PC-9 (cell line): ENCODE results near the gene IL10RB. TPM values are rescaled to one million over a fixed set of nuclear protein-coding genes. Genes with fewer than 3 reads are reported as not detected.

Experiments used
- BruUV-seq: library from RNA; stranded (reverse); fragments of 400-500 nt; replicated peaks from 2 replicates; lab custom pipeline; 2021; lab: Mats Ljungman, UMichigan
- CTCF ChIA-PET: fragments of 300-600 bp; sonication (Branson Sonifier 250); formaldehyde crosslinking; loops from one replicate; lab custom pipeline; 2022; ENCODE audit warnings: antibody characterized with exemption; lab: Charles Lee
- POLR2A ChIA-PET: fragments of 300-600 bp; sonication (Branson Sonifier 250); formaldehyde crosslinking; loops from one replicate; lab custom pipeline; 2022; ENCODE audit warnings: antibody characterized with exemption; ENCODE audit not compliant: unreplicated experiment; lab: Charles Lee
- DNase-seq, 2 experiments: peaks; one replicate each; pipeline versions ENCODE4 v3.0.0 to v3.0.0-alpha.2; 2015 to 2022; ENCODE audit warnings: mixed read lengths in 1 of 2
- H2AFZ ChIP-seq: fragments of 200-600 bp; sonication (generic); 2 replicates; pipeline ENCODE4 v1.8.1; 2017; ENCODE audit warnings: antibody characterized with exemption
- H3F3A ChIP-seq: fragments of 200-600 bp; sonication (generic); 2 replicates; pipeline ENCODE4 v1.8.1; 2017; ENCODE audit warnings: antibody characterized with exemption, mild to moderate bottlenecking, low read depth; ENCODE audit not compliant: insufficient read depth
- H3K27ac ChIP-seq: fragments of 200-600 bp; sonication (generic); 2 replicates; pipeline ENCODE4 v1.6.1; 2016; ENCODE audit warnings: mixed run types
- H3K27me3 ChIP-seq: fragments of 200-600 bp; sonication (generic); 2 replicates; pipeline ENCODE4 v1.6.1; 2016; ENCODE audit warnings: low read depth, mixed run types; ENCODE audit not compliant: insufficient read depth
- H3K36me3 ChIP-seq: fragments of 200-600 bp; sonication (generic); 2 replicates; pipeline ENCODE4 v1.6.1; 2016; ENCODE audit warnings: low read depth, mixed run types
- H3K4me1 ChIP-seq: fragments of 200-600 bp; sonication (generic); replicated peaks from 2 replicates; pipeline ENCODE4 v1.6.1; 2016; ENCODE audit warnings: mixed run types; ENCODE audit not compliant: insufficient read depth
- H3K4me2 ChIP-seq: fragments of 200-600 bp; sonication (generic); 2 replicates; pipeline ENCODE4 v1.6.1; 2017; ENCODE audit warnings: mixed run types
- H3K4me3 ChIP-seq: fragments of 200-600 bp; sonication (generic); 2 replicates; pipeline ENCODE4 v1.6.1; 2016; ENCODE audit warnings: mixed run types
- H3K79me2 ChIP-seq: fragments of 200-600 bp; sonication (generic); 2 replicates; pipeline ENCODE4 v1.6.1; 2017; ENCODE audit warnings: low read depth, mixed run types
- H3K9me2 ChIP-seq: fragments of 200-600 bp; sonication (generic); 2 replicates; pipeline ENCODE4 v1.8.1; 2017; ENCODE audit warnings: mild to moderate bottlenecking; ENCODE audit not compliant: insufficient read depth
- H3K9me3 ChIP-seq: fragments of 200-600 bp; sonication (generic); 2 replicates; pipeline ENCODE4 v1.8.1; 2016; ENCODE audit warnings: low read depth; ENCODE audit not compliant: insufficient read depth
- H4K20me1 ChIP-seq: fragments of 200-600 bp; sonication (generic); 2 replicates; pipeline ENCODE4 v1.8.1; 2017; ENCODE audit not compliant: insufficient read depth
- CTCF ChIP-seq: fragments of 200-600 bp; sonication (generic); conservative IDR thresholded peaks from 2 replicates; pipeline ENCODE4 v1.6.1; 2017; ENCODE audit warnings: mixed run types, antibody characterized with exemption, mild to moderate bottlenecking, moderate library complexity
- EZH2 ChIP-seq: fragments of 200-600 bp; sonication (generic); IDR thresholded peaks from 2 replicates; pipeline ENCODE4 v1.8.0; 2017; ENCODE audit warnings: antibody characterized with exemption, low read depth
- intact Hi-C: fragments of 100-400 bp; cut with micrococcal nuclease; formaldehyde crosslinking; loops from one replicate; pipeline ENCODE4 v1.10.0; 2022; ENCODE audit not compliant: unreplicated experiment
- total RNA-seq: library from RNA; stranded (reverse); gene quantifications from 2 replicates; pipeline ENCODE4 v1.2.3, GENCODE V29; 2021

The IL10RB gene
- total RNA-seq, 1 experiment from 2014 or later: 18.3 TPM

DNA sequence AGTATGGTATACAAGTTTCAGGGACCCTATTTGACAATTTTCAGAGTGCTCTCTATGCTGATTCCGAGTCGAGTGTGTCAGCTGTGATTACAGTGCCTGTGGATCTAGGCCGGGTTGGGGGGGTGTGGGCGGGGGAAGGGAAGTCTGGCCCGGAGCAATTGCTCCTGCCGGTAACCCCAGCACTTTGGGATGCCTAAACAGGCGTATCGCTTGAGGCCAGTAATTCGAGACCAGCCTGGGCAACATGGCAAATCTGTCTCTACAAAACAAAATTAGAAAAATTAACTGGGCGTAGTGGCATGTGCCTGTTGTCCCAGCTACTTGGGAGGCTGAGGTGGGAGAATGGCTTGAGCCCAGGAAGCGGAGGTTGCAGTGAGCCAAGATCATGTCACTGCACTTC, 1.6 kb upstream of the IL10RB start:
- Histone ChIP-seq H2AFZ (no peak overlapping the region), H3K4me2 (no peak overlapping the region), H3K79me2 (no peaks in the 10 kb centered on the region), H3K9me2 (no peaks in the 10 kb centered on the region), H3K9me3 (no peaks in the 10 kb centered on the region), H3K4me3 (no peak overlapping the region), H3K4me1 (peaks cover 17% of the 10 kb centered on the region), H3K27ac (no peak overlapping the region), H4K20me1 (no peaks in the 10 kb centered on the region), H3F3A (peaks cover 20% of the 10 kb centered on the region; the same call in 1 of the 2 replicates), H3K36me3 (no peaks in the 10 kb centered on the region), H3K27me3 (no peaks in the 10 kb centered on the region)
- TF ChIP-seq CTCF (no peak), EZH2 (no peak)
- intact Hi-C loops: no loop called here
- ChIA-PET CTCF (no interaction called here), POLR2A (no interaction called here)
- DNase-seq: no peak
- BruUV-seq: no TSS peak

DNA sequence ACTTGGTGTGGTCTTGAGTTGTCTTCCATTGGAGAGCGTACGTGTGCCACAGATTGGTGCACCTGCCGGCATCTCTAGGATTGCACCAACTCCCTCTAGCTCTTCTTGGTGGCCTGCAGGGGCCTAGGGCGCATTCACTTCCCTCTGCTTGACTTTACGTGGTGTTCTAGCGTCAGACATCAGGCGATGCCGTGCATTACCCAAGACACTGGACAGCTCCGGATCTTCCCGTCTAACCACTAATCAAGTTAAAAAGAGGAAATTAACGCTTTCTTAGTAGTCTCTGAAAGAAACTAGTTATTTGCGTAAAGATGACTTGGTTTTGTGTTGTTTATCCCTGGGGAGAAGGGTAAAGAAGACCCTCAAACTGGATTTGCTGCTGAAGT, 510 bp upstream of the IL10RB start:
- H3K9me2 ChIP-seq: no peaks in the 10 kb centered on the region
- POLR2A ChIA-PET: no interaction called here
- intact Hi-C loops: loop anchor here (5.0 kb wide), 1 partner anchor 62 kb away; no protein-coding TSS in a partner anchor
- peak overlapping the region; percentile 83 for H3K4me2 ChIP-seq
- no peak overlapping the region for H3K27ac ChIP-seq
- H3K79me2 ChIP-seq: no peaks in the 10 kb centered on the region
- no peaks in the 10 kb centered on the region for H3K9me3 ChIP-seq
- H3K4me3 ChIP-seq: peak overlapping the region; percentile 71
- CTCF ChIA-PET: interaction anchor here (0.6 kb wide), 1 partner anchor 585 kb away, joined by 3 read pairs; no protein-coding TSS in a partner anchor
- no peak for TF ChIP-seq EZH2
- TF ChIP-seq CTCF: no peak
- no peaks in the 10 kb centered on the region for H3K27me3 ChIP-seq
- H3K4me1 ChIP-seq: peaks cover 23% of the 10 kb centered on the region
- H3F3A ChIP-seq: peaks cover 26% of the 10 kb centered on the region; the same call in 1 of the 2 replicates
- peak in 1 of 2 experiments; percentile 57 for DNase-seq
- H4K20me1 ChIP-seq: no peaks in the 10 kb centered on the region
- H2AFZ ChIP-seq: peak overlapping the region; percentile 91
- no peaks in the 10 kb centered on the region for H3K36me3 ChIP-seq
- no TSS peak for BruUV-seq

- CTCF ChIA-PET: interaction anchor here (0.5 kb wide), 1 partner anchor 175 kb away, joined by 3 read pairs; no protein-coding TSS in a partner anchor
- Histone ChIP-seq H3K27me3 (no peaks in the 10 kb centered on the region), H3K4me3 (peak overlapping the region; percentile 71), H3F3A (peaks cover 26% of the 10 kb centered on the region; the same call in 1 of the 2 replicates), H3K4me1 (peaks cover 23% of the 10 kb centered on the region), H3K36me3 (no peaks in the 10 kb centered on the region), H3K27ac (no peak overlapping the region), H4K20me1 (no peaks in the 10 kb centered on the region), H3K9me3 (no peaks in the 10 kb centered on the region), H3K79me2 (no peaks in the 10 kb centered on the region), H3K9me2 (no peaks in the 10 kb centered on the region), H2AFZ (peak overlapping the region; percentile 91), H3K4me2 (peak overlapping the region; percentile 83)
- no peak for DNase-seq
- intact Hi-C loops: loop anchor here (5.0 kb wide), 1 partner anchor 61 kb away; no protein-coding TSS in a partner anchor
- POLR2A ChIA-PET: no interaction called here
- TF ChIP-seq CTCF (no peak), EZH2 (no peak)
- BruUV-seq: no TSS peak
Observed at GRCh38 chr21:33266789-33267135, 595 bp downstream of the IL10RB start.
